GM10266 (cell line): Measurements from ENCODE around the gene TRMT61A.

Experiments used
- DNase-seq: peaks from one replicate; pipeline ENCODE4 v3.0.0; 2012; ENCODE audit errors: extremely low spot score
- TF ChIP-seq, protein P1 (sequence below): IDR thresholded peaks from 2 replicates; pipeline ENCODE4 v1.5.1; 2012; ENCODE audit warnings: mild to moderate bottlenecking, low read depth; ENCODE audit not compliant: control insufficient read depth, insufficient read depth; ENCODE audit errors: missing control alignments

The TRMT61A gene

DNA sequence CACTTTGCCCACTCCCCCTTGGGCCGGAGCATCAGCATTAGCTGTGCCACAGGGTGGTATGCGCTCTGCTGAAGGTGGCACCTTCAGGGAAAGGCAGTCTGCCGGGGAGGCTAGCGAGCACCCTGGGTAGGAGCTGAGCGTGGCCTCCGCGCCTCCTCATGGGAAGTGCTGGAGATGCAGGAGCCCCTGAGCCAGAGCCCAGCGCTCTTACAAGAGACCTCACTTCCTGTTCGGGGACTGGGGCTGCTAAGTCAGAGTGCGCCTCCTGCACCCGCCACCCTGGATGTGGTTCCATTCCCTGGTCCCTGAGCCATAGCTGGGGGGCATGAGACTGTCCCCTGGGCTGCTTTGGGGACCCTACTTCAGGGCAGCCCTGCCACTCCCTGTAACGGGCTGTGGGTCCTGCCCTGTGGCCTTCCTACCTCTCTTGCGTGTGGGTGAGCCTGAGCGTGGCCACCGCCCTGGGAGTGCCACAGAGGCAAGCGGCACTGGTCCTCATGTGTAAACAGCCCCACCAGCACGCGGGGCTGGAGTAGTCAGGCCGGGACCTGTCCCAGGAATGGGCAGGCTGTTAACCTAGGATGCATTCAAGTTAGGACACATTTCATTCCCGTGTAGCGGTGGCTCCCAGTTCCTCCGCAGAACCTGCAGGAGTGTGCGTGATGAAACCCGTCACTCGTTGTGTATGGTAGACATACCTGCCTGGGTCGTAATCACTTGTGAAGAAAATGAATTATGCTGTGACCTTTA, 53.1 kb downstream of the TRMT61A start:
- TF ChIP-seq, protein P1, sequence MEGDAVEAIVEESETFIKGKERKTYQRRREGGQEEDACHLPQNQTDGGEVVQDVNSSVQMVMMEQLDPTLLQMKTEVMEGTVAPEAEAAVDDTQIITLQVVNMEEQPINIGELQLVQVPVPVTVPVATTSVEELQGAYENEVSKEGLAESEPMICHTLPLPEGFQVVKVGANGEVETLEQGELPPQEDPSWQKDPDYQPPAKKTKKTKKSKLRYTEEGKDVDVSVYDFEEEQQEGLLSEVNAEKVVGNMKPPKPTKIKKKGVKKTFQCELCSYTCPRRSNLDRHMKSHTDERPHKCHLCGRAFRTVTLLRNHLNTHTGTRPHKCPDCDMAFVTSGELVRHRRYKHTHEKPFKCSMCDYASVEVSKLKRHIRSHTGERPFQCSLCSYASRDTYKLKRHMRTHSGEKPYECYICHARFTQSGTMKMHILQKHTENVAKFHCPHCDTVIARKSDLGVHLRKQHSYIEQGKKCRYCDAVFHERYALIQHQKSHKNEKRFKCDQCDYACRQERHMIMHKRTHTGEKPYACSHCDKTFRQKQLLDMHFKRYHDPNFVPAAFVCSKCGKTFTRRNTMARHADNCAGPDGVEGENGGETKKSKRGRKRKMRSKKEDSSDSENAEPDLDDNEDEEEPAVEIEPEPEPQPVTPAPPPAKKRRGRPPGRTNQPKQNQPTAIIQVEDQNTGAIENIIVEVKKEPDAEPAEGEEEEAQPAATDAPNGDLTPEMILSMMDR, result no peak
- DNase-seq, result no peak

DNA sequence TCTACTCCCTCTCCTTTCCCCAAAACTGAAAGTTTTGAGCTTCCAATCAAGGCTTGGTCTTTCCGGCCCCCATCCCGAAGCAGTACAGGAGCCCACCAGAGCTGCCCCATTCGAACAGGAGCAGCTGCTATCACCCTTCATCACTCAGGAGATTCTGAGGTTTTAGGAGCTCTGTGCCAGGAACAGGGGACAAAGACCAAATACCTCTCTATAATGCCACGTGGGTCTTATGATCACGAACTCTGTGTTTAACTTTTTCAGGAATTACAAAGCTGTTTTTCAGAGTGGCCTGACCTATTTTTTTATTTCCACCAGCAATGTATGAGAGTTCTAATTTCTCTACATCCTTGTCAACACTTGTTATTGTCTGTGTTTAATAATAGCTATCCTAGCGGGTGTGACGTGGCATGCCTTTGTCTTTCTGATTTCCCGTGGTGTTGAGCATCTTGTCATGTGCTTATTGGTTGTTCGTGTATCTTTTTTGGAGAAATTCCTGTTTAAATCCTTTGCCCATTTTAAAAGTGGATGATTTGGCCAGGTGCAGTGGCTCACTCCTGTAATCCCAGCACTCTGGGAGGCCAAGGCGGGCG, 55.4 kb downstream of the TRMT61A start:
- TF ChIP-seq, protein P1, result no peak
- no peak for DNase-seq
